K562 (cell line): ENCODE data around the gene PCGF6. TPM values are rescaled to one million over a fixed set of nuclear protein-coding genes. Genes with fewer than 3 reads are reported as not detected.

Experiments
- ADNP ChIP-seq: fragments of 200-800 bp; sonication (Bioruptor generic); IDR thresholded peaks from 2 replicates; pipeline ENCODE4 v1.6.1; 2016; ENCODE audit warnings: missing genetic modification characterization, missing compliant biosample characterization
- BRF1 ChIP-seq: IDR thresholded peaks from 3 replicates; pipeline ENCODE4 v1.6.1; 2011; ENCODE audit warnings: borderline replicate concordance, mild to moderate bottlenecking; ENCODE audit not compliant: insufficient read length; ENCODE audit errors: extremely low read depth
- CHD1 ChIP-seq: fragments of 200-600 bp; sonication (generic); IDR thresholded peaks from one replicate; pipeline ENCODE4 v1.6.1; 2012; ENCODE audit warnings: mild to moderate bottlenecking, moderate library complexity, low read length, inconsistent platforms
- EP300 ChIP-seq: IDR thresholded peaks from 2 replicates; pipeline ENCODE4 v1.6.1; 2012; ENCODE audit warnings: low read length, improper control_type of control experiment
- EP400 ChIP-seq: fragments of 450-650 bp; IDR thresholded peaks from 2 replicates; pipeline ENCODE4 v1.6.1; 2017; ENCODE audit warnings: antibody characterized with exemption, mild to moderate bottlenecking, moderate library complexity
- ESRRB ChIP-seq: fragments of 250-450 bp; sonication (Bioruptor Pico); IDR thresholded peaks from 2 replicates; pipeline ENCODE4 v1.5.0; 2020; ENCODE audit warnings: mild to moderate bottlenecking, moderate library complexity, borderline replicate concordance
- FIP1L1 ChIP-seq: fragments of 200-400 bp; formaldehyde crosslinking; IDR thresholded peaks from 2 replicates; pipeline ENCODE4 v1.6.1; 2018; ENCODE audit warnings: mild to moderate bottlenecking, low read depth, low read length; ENCODE audit not compliant: poor library complexity, severe bottlenecking
- FOS ChIP-seq: IDR thresholded peaks from 3 replicates; pipeline ENCODE4 v1.6.1; 2011; ENCODE audit not compliant: insufficient read length; ENCODE audit errors: extremely low read depth
- FOXA3 ChIP-seq, 2 experiments: fragments of 450-650 bp in 1 of 2; sonication (generic) in 1 of 2; formaldehyde crosslinking; IDR thresholded peaks in 1 of 2; conservative IDR thresholded peaks in 1 of 2; 2 replicates each; pipeline versions ENCODE4 v1.4.0 to v1.8.0; 2020 to 2022; ENCODE audit warnings: mild to moderate bottlenecking in 2 of 2, missing genetic modification reagents in 1 of 2
- FOXK1 ChIP-seq: sonication (generic); formaldehyde crosslinking; IDR thresholded peaks from 2 replicates; pipeline ENCODE4 v1.8.0; 2022; ENCODE audit warnings: missing genetic modification reagents, mild to moderate bottlenecking, borderline replicate concordance
- HSF4 ChIP-seq: fragments of 250-450 bp; sonication (Bioruptor Pico); IDR thresholded peaks from 2 replicates; pipeline ENCODE4 v2.1.2; 2022; ENCODE audit warnings: mild to moderate bottlenecking, moderate library complexity, borderline replicate concordance
- KLF10 ChIP-seq: fragments of 250-450 bp; sonication (Bioruptor Pico); IDR thresholded peaks from 2 replicates; pipeline ENCODE4 v1.6.1; 2021; ENCODE audit warnings: matching md5 sums
- MYC ChIP-seq, 2 experiments: fragments of 250-450 bp in 1 of 2; sonication (Bioruptor Pico) in 1 of 2; IDR thresholded peaks; 2 replicates each; pipeline versions ENCODE4 v1.5.1 to v1.6.1; 2012 to 2021; ENCODE audit warnings: low read depth in 2 of 2, borderline replicate concordance in 1 of 2, improper control_type of control experiment in 1 of 2, low read length in 1 of 2, mild to moderate bottlenecking in 1 of 2, moderate library complexity in 1 of 2
- NCOA2 ChIP-seq, 2 experiments: fragments of 450-650 bp; IDR thresholded peaks; 2 replicates each; pipeline ENCODE4 v1.6.1; 2018; ENCODE audit warnings: mild to moderate bottlenecking in 2 of 2, moderate library complexity in 1 of 2; ENCODE audit not compliant: partially characterized antibody in 2 of 2
- NFIX ChIP-seq: fragments of 250-450 bp; sonication (Bioruptor Pico); IDR thresholded peaks from 2 replicates; pipeline ENCODE4 v1.4.0; 2020; ENCODE audit warnings: low read depth, mild to moderate bottlenecking, moderate library complexity
- NONO ChIP-seq, 2 experiments: fragments of 200-400 bp in 1 of 2; fragments of 450-650 bp in 1 of 2; formaldehyde crosslinking in 1 of 2; IDR thresholded peaks; 2 replicates each; pipeline ENCODE4 v1.6.1; 2017; ENCODE audit warnings: low read depth in 2 of 2, mild to moderate bottlenecking in 2 of 2, moderate library complexity in 2 of 2, low read length in 1 of 2
- NUFIP1 ChIP-seq: fragments of 450-650 bp; IDR thresholded peaks from 2 replicates; pipeline ENCODE4 v1.6.1; 2018; ENCODE audit not compliant: partially characterized antibody
- RFX5 ChIP-seq: IDR thresholded peaks from 2 replicates; pipeline ENCODE4 v1.6.1; 2011; ENCODE audit warnings: low read depth, mild to moderate bottlenecking, improper control_type of control experiment, low read length
- STAT5A ChIP-seq: IDR thresholded peaks from 2 replicates; pipeline ENCODE4 v1.6.1; 2012; ENCODE audit warnings: low read length, inconsistent platforms, borderline replicate concordance
- TCF7 ChIP-seq: sonication (generic); IDR thresholded peaks from 2 replicates; pipeline ENCODE4 v1.6.1; 2016; ENCODE audit warnings: antibody characterized with exemption, borderline replicate concordance
- TCFL5 ChIP-seq: fragments of 250-450 bp; sonication (Bioruptor Pico); conservative IDR thresholded peaks from 2 replicates; pipeline ENCODE4 v1.6.1; 2021; ENCODE audit warnings: mild to moderate bottlenecking, moderate library complexity, matching md5 sums
- TFAM ChIP-seq: fragments of 250-450 bp; sonication (Bioruptor Pico); conservative IDR thresholded peaks from 2 replicates; pipeline ENCODE4 v1.5.0; 2021; ENCODE audit warnings: mild to moderate bottlenecking, moderate library complexity
- U2AF2 ChIP-seq: fragments of 200-400 bp; formaldehyde crosslinking; optimal IDR thresholded peaks from 2 replicates; pipeline ENCODE3; 2017; ENCODE audit warnings: low read depth, mild to moderate bottlenecking, low read length
- ZNF282 ChIP-seq: sonication (generic); formaldehyde crosslinking; IDR thresholded peaks from 2 replicates; pipeline ENCODE4 v1.8.1; 2023; ENCODE audit warnings: missing genetic modification reagents
- ZNF436 ChIP-seq: fragments of 250-450, 450-650 bp; sonication (Bioruptor Pico); formaldehyde crosslinking; IDR thresholded peaks from 2 replicates; pipeline ENCODE4 v1.7.0; 2020; ENCODE audit warnings: mild to moderate bottlenecking
- ZNF77 ChIP-seq: fragments of 250-450 bp; sonication (Bioruptor Pico); IDR thresholded peaks from 2 replicates; pipeline ENCODE4 v1.5.0; 2020
- ZZZ3 ChIP-seq: fragments of 450-650 bp; IDR thresholded peaks from 2 replicates; pipeline ENCODE4 v1.6.1; 2016; ENCODE audit warnings: antibody characterized with exemption, mild to moderate bottlenecking, moderate library complexity
- polyA plus RNA-seq, 8 experiments: library from polyadenylated mRNA; depleted of rRNA in 4 of 8; stranded (reverse) in 5 of 8; unstranded in 3 of 8; fragments of >200 nt; fragmentation: Nextera tagmentation in 2 of 8; fragmentation: Illumina TruSeq in 1 of 8; extraction: Ambion mirVana in 2 of 8; extraction: Trizol in 1 of 8; gene quantifications; 2 replicates each; pipeline versions ENCODE4 v1.2.1 to v1.2.3, GENCODE V29; 2011 to 2014; ENCODE audit warnings: inconsistent platforms in 1 of 8, missing spikeins in 1 of 8
- total RNA-seq, 7 experiments: library from RNA; depleted of rRNA in 6 of 7; stranded (reverse); fragments of >200 nt in 6 of 7; fragmentation: Illumina TruSeq in 2 of 7; extraction: Trizol in 2 of 7; gene quantifications; 2 replicates each; pipeline versions ENCODE4 v1.2.1 to v1.2.3, GENCODE V29; 2011 to 2021; ENCODE audit warnings: low replicate concordance in 1 of 7
- TF ChIP-seq, protein P1 (sequence below): fragments of 250-450 bp; sonication (Bioruptor Pico); IDR thresholded peaks from 2 replicates; pipeline ENCODE4 v1.4.0; 2020; ENCODE audit warnings: mild to moderate bottlenecking, moderate library complexity, borderline replicate concordance

PCGF6 gene
- total and polyA plus RNA-seq, 9 of the 15 experiments (the other 6 are each of a cell fraction or from before 2014, with no cell fraction given): 8.4 to 24.6 (median 20.6) TPM

DNA sequence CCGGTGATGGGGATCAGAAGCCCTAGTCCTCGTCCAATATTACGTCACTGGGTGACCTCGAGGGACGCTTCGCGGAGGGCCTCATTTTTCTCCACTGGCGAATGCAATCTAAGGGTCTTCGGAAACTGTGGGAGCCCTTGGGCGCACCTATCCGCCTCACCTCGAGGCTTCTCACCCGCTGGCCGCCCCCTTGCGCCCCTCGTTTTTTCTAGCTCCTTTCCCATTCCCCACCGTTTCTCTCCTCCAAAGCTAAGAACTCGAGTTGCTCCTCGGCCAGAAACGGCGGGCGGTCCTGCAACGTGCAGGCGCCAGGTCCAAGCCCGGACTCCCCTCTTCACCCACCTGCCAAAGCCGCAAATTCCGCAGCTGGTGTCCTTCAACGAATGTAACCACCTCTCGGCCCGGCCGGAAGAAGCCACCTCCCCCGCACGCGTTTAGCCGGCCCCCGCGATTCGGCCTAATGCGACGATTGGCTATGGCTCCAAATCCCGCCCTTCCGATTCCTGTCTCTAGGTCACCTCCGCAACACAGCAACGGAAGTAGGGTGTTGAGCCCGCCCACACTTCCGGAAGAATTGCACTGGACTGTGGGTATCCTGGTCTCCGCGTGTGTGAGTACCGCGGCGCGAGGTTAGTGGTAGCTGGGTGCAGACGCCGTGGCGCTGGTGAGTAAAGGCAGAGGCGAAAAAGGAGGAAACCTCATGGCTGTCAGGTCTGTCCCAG, 45.3 kb upstream of the PCGF6 start, which contains the start of the genes ATP5MK and PDCD11 (continued):
- TF ChIP-seq HSF4 (CRISPR knock-in tag) (no peak), NUFIP1 (no peak), FOXK1 (CRISPR knock-in tag) (no peak), ZZZ3 (no peak), STAT5A (no peak), U2AF2 (no peak), RFX5 (no peak), MYC (IDR thresholded peaks at IDR 0.05; ENCODE audit: low read depth, low read length) (peak; percentile 98), MYC (CRISPR knock-in tag; IDR thresholded peaks at IDR 0.05; ENCODE audit: borderline replicate concordance, low read depth) (0 out of 2 replicates have a peak, but pooled peaks have one; percentile 23), EP400 (peak; percentile 94), ZNF282 (CRISPR knock-in tag) (no peak), NFIX (CRISPR knock-in tag) (no peak), FOXA3 (CRISPR knock-in tag; conservative IDR thresholded peaks at IDR 0.05 in 1 of 2, IDR thresholded peaks at IDR 0.05 in 1 of 2) (no peak), TFAM (CRISPR knock-in tag) (no peak), CHD1 (peak; percentile 24), ZNF77 (CRISPR knock-in tag) (no peak), FIP1L1 (no peak), TCFL5 (CRISPR knock-in tag) (no peak), FOS (peak; percentile 40), BRF1 (no peak), ADNP (tag) (no peak), NCOA2 (IDR thresholded peaks at IDR 0.05; ENCODE audit: partially characterized antibody in 2 of 2) (no peak), EP300 (peak; percentile 12; the same call in 1 of the 2 replicates), ESRRB (CRISPR knock-in tag) (no peak), KLF10 (CRISPR knock-in tag) (no peak), ZNF436 (CRISPR knock-in tag) (no peak), NONO (IDR thresholded peaks at IDR 0.05; ENCODE audit: low read depth in 2 of 2, low read length in 1 of 2) (no peak), TCF7 (no peak)
- TF ChIP-seq, protein P1, sequence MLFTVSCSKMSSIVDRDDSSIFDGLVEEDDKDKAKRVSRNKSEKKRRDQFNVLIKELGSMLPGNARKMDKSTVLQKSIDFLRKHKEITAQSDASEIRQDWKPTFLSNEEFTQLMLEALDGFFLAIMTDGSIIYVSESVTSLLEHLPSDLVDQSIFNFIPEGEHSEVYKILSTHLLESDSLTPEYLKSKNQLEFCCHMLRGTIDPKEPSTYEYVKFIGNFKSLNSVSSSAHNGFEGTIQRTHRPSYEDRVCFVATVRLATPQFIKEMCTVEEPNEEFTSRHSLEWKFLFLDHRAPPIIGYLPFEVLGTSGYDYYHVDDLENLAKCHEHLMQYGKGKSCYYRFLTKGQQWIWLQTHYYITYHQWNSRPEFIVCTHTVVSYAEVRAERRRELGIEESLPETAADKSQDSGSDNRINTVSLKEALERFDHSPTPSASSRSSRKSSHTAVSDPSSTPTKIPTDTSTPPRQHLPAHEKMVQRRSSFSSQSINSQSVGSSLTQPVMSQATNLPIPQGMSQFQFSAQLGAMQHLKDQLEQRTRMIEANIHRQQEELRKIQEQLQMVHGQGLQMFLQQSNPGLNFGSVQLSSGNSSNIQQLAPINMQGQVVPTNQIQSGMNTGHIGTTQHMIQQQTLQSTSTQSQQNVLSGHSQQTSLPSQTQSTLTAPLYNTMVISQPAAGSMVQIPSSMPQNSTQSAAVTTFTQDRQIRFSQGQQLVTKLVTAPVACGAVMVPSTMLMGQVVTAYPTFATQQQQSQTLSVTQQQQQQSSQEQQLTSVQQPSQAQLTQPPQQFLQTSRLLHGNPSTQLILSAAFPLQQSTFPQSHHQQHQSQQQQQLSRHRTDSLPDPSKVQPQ (CRISPR knock-in tag): no peak
